Esophagus (tissue), 2 donors: ENCODE results near the gene PRSS35. TPM values are rescaled to one million over a fixed set of nuclear protein-coding genes. Genes with fewer than 3 reads are reported as not detected.

Experiments used
- H3K27ac ChIP-seq, 2 donors: one replicate each; pipeline ENCODE4 v1.5.1; 2013; ENCODE audit warnings: low read depth in 2 of 2, mild to moderate bottlenecking in 2 of 2, inconsistent platforms in 1 of 2, low read length in 1 of 2, moderate library complexity in 1 of 2
- H3K27me3 ChIP-seq, 2 donors: one replicate each; pipeline ENCODE4 v1.6.1; 2013; ENCODE audit warnings: low read length in 2 of 2, control low read depth in 1 of 2, mild to moderate bottlenecking in 1 of 2; ENCODE audit not compliant: insufficient read depth in 2 of 2, control insufficient read depth in 1 of 2
- H3K36me3 ChIP-seq, 2 donors: one replicate each; pipeline ENCODE4 v1.6.1; 2013; ENCODE audit warnings: low read length in 1 of 2; ENCODE audit not compliant: control insufficient read depth in 2 of 2, insufficient read depth in 2 of 2
- H3K4me1 ChIP-seq, 2 donors: one replicate each; pipeline ENCODE4 v1.6.1; 2013; ENCODE audit warnings: low read length in 1 of 2; ENCODE audit not compliant: control insufficient read depth in 2 of 2, insufficient read depth in 2 of 2
- H3K4me3 ChIP-seq, 2 donors: one replicate each; pipeline ENCODE4 v1.5.1; 2013; ENCODE audit warnings: low read length in 2 of 2, mild to moderate bottlenecking in 2 of 2, low read depth in 1 of 2, moderate library complexity in 1 of 2
- H3K9me3 ChIP-seq, 2 donors: one replicate each; pipeline ENCODE4 v1.6.1; 2013; ENCODE audit warnings: mild to moderate bottlenecking in 2 of 2, low read depth in 1 of 2, low read length in 1 of 2, moderate library complexity in 1 of 2; ENCODE audit not compliant: control insufficient read depth in 2 of 2, insufficient read depth in 1 of 2
- WGBS, 2 donors: extraction: QIAGEN DNeasy Blood & Tissue Kit; methylation state at CpG; one replicate each; pipeline ENCODE4 v1.1.7; 2013; 5-methylcytosine and 5-hydroxymethylcytosine counted together
- polyA plus RNA-seq, 2 donors: library from polyadenylated mRNA; stranded (reverse); fragments of 200-250 nt; gene quantifications; one replicate each; pipeline ENCODE4 v1.2.3, GENCODE V29; 2013
- donor health status: healthy with polysubstance abuse.
- donor health status: Bipolar disorder and iron deficiency.

The PRSS35 gene
- under 1 TPM in 1 of 2 donors, not detected in 1; 0.02 TPM for polyA plus RNA-seq

GRCh38 chr6:83511901-83512681 is at the start of gene PRSS35:
PRSS35 (plus strand) TSS chr6:83512534; CDS start chr6:83523442, 10,908 bp downstream.
- Histone ChIP-seq H3K4me1 (no peaks in the 10 kb centered on the region), H3K9me3 (no peaks in the 10 kb centered on the region), H3K27ac (no peak within 1 kb of the TSS), H3K27me3 (no peaks in the 10 kb centered on the region), H3K36me3 (no peaks in the 10 kb centered on the region), H3K4me3 (peak within 1 kb of the TSS in 1 of 2 donors; percentile 39)
- 2 to 4% methylated on average over 31 to 38 of the region's 38 CpGs for WGBS, 2 donors

- no peak overlapping the region for H3K27ac ChIP-seq
- no peaks in the 10 kb centered on the region for H3K27me3 ChIP-seq
- WGBS, 2 donors: 33% methylated on average over 2 of the region's 2 CpGs
- H3K4me3 ChIP-seq: no peak overlapping the region
- no peaks in the 10 kb centered on the region for H3K4me1 ChIP-seq
- H3K9me3 ChIP-seq: no peaks in the 10 kb centered on the region
- no peaks in the 10 kb centered on the region for H3K36me3 ChIP-seq
Measured at GRCh38 chr6:83463886-83464285, 48.4 kb upstream of the PRSS35 start.

- no peak overlapping the region for H3K27ac ChIP-seq
- H3K4me3 ChIP-seq: no peak overlapping the region
- no peaks in the 10 kb centered on the region for H3K4me1 ChIP-seq
- H3K36me3 ChIP-seq: no peaks in the 10 kb centered on the region
- 84 to 92% methylated on average over 5 of the region's 5 CpGs for WGBS, 2 donors
- H3K9me3 ChIP-seq: no peaks in the 10 kb centered on the region
- no peaks in the 10 kb centered on the region for H3K27me3 ChIP-seq
Measured at GRCh38 chr6:83464381-83465140, 47.8 kb upstream of the PRSS35 start.

GRCh38 chr6:83466328-83466727 is 46.0 kb upstream of the PRSS35 start:
- no peaks in the 10 kb centered on the region for H3K36me3 ChIP-seq
- H3K4me1 ChIP-seq: no peaks in the 10 kb centered on the region
- no peaks in the 10 kb centered on the region for H3K27me3 ChIP-seq
- 87% methylated on average over 6 of the region's 6 CpGs for WGBS, 2 donors
- H3K27ac ChIP-seq: no peak overlapping the region
- H3K9me3 ChIP-seq: no peaks in the 10 kb centered on the region
- no peak overlapping the region for H3K4me3 ChIP-seq

- H3K4me1 ChIP-seq: no peaks in the 10 kb centered on the region
- H3K36me3 ChIP-seq: no peaks in the 10 kb centered on the region
- no peaks in the 10 kb centered on the region for H3K9me3 ChIP-seq
- H3K27me3 ChIP-seq: no peaks in the 10 kb centered on the region
- WGBS, 2 donors: 49 to 72% methylated on average over 3 of the region's 3 CpGs
- H3K4me3 ChIP-seq: no peak overlapping the region
- no peak overlapping the region for H3K27ac ChIP-seq
Measured at GRCh38 chr6:83467620-83468036, 44.7 kb upstream of the PRSS35 start.

- no peaks in the 10 kb centered on the region for H3K36me3 ChIP-seq
- no peaks in the 10 kb centered on the region for H3K9me3 ChIP-seq
- WGBS, 2 donors: 79 to 80% methylated on average over 4 of the region's 4 CpGs
- no peak overlapping the region for H3K27ac ChIP-seq
- H3K4me1 ChIP-seq: no peaks in the 10 kb centered on the region
- H3K4me3 ChIP-seq: no peak overlapping the region
- H3K27me3 ChIP-seq: no peaks in the 10 kb centered on the region
Measured at GRCh38 chr6:83470001-83470400, 42.3 kb upstream of the PRSS35 start.

- H3K27me3 ChIP-seq: no peaks in the 10 kb centered on the region
- no peaks in the 10 kb centered on the region for H3K9me3 ChIP-seq
- H3K4me1 ChIP-seq: no peaks in the 10 kb centered on the region
- no peak overlapping the region for H3K4me3 ChIP-seq
- 86 to 91% methylated on average over 3 of the region's 3 CpGs for WGBS, 2 donors
- no peaks in the 10 kb centered on the region for H3K36me3 ChIP-seq
- H3K27ac ChIP-seq: no peak overlapping the region
Measured at GRCh38 chr6:83470587-83470986, 41.7 kb upstream of the PRSS35 start.

GRCh38 chr6:83472767-83473166 is 39.6 kb upstream of the PRSS35 start:
- Histone ChIP-seq H3K4me1 (no peaks in the 10 kb centered on the region), H3K9me3 (no peaks in the 10 kb centered on the region), H3K4me3 (no peak overlapping the region), H3K27me3 (no peaks in the 10 kb centered on the region), H3K27ac (no peak overlapping the region), H3K36me3 (no peaks in the 10 kb centered on the region)
- 73 to 84% methylated on average over 2 of the region's 2 CpGs for WGBS, 2 donors

GRCh38 chr6:83474309-83474708 is 38.0 kb upstream of the PRSS35 start:
- Histone ChIP-seq H3K4me1 (no peaks in the 10 kb centered on the region), H3K27me3 (no peaks in the 10 kb centered on the region), H3K4me3 (no peak overlapping the region), H3K36me3 (no peaks in the 10 kb centered on the region), H3K27ac (no peak overlapping the region), H3K9me3 (no peaks in the 10 kb centered on the region)
- 45 to 48% methylated on average over 4 of the region's 4 CpGs for WGBS, 2 donors
